GF-D8 (cell line): ENCODE results near the gene DACT2.
"Not testable (repeated sequence)": the region's sequence is repeated elsewhere in the genome, so short reads cannot be mapped to it uniquely, and the experiment has no call there.

ENCODE experiments used
- DNase-seq: peaks from one replicate; lab custom pipeline; 2025; lab: John Stamatoyannopoulos, UW

Gene DACT2, protein sequence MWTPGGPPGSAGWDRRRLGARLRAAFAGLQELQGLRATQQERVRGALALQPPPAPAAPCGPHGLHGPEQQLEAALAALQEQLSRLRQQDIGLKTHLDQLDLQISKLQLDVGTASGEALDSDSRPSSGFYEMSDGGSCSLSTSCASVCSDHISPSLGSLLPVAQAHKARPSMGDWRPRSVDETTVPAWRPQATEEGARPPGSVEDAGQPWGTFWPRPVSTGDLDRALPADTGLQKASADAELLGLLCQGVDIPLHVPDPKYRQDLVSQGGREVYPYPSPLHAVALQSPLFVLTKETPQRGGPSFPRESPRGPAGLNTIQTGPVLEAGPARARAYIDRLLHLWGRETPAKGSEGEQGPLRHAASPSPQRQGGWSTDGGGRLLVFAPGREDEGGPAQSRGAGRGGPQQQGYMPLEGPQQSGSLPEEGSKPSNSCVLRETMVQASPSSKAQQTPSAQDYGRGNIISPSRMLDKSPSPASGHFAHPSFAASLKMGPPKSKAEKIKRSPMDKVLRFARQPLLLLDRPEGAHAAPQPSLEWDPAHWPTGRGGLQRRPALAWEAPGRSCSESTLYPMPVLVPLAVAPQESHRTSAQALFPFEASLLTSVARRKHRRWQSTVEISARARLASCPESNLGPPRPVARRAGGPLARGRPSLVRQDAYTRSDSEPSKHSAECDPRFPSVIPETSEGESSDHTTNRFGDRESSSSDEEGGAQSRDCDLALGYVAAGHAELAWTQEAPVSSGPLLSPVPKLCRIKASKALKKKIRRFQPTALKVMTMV

DNA sequence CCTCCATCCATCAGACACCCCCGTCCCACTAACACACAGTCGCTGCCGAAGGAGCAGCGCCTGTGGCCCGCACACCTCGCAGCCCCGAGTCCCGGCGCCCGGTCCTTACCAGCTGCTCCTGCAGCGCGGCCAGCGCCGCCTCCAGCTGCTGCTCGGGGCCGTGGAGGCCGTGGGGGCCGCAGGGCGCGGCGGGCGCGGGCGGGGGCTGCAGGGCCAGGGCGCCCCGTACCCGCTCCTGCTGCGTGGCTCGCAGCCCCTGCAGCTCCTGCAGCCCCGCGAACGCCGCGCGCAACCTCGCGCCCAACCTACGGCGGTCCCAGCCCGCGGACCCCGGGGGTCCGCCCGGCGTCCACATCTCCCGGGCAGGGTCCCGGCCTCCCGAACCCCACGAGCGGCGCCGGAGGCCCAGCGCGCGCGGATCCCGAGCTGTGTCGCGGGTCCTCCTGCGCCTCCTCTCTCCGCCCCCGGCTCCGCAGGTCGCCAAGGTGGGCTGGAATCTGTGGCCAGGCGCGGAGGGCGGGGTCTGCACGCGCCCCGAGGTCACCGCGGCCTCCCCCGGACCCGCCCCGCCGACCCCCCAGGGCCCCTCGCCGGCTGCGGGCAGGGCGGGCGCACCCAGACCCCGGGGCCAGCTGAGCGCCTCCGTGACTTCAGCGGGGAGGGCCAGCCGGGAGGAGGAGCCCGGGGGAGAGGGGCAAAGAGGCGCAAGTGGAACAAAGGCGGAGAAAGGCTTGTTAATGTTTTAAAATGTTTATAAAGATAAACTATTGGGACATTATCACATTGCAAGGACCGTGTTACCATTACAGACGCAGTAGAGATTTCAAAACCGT is at the start of gene DACT2:
TSS of gene DACT2 (minus strand) at position 499 of the 833 bp plus-strand sequence. CDS start at position 355, 144 bp downstream.
- DNase-seq, result no peak

DNA sequence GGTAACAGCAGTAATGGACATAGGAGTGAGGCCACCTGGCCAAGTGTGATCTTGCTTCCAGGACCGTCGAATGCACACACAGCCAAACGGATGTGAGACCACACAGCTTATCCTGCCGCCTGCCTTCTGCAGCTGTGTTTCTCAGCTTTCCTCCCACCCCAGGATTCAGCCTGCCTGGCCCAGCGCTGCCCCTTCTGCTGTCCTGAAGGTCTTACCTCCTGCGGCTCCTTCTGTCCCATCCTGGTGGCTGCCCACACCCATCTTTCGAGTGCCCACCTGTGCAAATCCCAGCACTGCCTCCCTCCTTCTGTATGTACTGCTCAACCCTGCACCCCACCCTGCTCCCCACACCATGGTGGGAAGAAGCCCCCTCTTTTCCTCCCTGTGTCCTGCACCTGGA is 49.4 kb upstream of the DACT2 start:
- no peak for DNase-seq

DNA sequence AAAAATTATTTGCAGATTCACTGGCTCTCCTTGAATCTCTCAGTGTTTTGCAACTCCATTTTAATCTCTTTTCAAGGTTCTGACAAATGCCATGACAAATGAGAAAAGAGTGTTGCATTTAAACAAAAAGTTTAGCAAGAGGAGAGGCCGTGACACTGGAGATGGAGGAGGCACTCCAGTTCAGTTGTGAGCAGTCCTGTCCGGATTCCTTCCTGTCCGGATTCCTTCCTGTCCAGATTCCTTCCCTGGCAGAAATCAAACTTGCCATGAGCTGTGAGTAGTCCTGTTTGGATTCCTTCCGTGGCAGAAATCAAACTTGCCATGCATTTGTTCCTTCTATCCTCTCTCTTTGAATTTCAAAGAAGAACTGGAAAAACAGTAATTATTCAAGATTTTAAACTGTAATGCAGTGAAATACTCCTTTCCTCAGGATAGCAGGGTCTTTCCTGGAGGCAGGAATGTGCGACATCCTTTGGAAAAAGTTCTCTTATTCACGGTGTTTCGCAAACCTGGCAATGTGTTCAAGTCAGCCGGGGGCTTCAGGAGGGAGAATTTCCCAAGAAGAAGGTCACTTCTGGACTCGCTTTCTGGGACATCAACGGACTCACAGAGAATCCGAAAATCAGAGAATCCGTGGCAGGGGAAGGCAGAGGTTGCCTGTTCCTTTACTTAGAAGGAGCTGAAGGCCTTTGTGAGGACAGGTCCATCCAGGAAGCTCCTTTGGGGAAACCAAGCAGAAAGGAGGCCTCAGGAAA is 48.7 kb upstream of the DACT2 start:
- DNase-seq, result no peak

DNA sequence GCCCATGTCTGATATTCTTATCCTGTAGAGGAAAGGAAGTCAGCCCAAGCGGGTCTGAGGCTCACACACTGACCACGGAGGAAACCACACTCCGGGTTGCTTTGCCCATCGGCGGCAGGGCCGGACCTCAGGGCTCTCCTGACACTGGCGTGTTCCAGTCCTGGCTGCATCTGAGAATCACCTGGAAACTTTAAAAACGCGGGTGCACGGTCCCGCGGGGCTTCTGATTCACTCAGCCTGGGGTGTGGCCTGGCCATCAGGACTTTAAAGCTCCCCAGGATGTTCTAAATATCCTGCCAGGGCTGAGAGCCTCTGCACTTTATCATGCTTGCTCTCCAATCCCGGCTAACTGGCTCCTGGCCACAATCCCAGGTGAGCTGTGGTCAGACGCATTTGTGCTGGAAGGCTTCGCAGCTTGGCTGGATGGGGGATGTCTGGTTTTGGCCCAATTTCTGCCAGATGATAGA is 47.7 kb upstream of the DACT2 start:
- no peak for DNase-seq

DNA sequence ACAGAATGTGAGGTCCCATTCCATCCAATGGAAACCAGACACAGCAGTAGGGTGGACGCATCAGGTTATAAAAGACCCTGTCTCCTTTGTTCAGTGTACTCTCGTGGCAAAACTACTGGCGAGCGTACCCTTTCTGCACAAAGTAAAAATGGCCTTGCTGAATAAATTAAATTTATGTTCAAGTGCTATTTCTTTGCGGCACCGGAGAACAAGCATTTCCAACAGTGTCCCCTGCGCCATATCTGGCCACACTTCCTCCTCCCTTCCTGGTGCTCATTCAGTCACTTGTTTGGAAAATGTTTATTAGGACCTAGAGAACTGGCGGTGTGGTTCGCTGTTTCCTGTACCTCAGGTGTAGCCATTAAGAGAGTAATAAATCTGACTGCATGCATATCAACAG is 46.9 kb upstream of the DACT2 start:
- DNase-seq, result no peak

DNA sequence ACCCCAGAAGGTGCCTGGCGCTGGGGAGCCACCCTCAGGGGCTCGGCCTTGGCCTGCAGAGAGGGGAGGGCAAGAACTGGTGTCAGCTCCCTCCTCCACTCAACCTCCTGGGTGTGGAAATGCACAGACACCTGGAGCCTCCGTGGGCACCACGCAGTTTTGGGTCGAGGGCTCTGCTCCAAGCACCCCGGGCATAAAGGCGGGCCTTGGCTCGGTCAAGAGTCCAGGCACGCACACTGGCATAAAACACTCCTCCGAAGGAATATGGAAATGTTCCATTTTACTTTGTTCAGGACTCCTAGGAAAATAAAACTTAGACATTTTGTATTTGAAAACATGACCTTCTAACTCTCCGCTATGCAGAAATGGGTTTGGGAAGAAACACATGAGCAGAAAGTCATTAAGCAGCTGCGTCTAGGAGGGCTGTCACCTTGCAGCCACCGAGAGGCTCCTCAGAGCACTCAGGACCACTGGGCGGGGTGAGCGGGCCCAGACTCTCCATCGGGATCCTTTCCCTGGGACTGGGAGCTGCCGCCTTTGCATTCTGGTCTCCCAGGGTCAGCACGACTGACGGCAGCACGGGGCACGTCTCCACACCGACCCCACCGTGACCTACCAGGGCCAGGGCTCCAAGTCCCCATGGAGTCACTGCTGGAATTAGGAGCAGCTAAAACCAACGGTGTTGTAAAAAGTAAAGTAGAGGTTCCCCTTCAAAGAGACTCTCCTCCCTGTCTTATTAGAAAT is 46.0 kb upstream of the DACT2 start:
- DNase-seq, result no peak

DNA sequence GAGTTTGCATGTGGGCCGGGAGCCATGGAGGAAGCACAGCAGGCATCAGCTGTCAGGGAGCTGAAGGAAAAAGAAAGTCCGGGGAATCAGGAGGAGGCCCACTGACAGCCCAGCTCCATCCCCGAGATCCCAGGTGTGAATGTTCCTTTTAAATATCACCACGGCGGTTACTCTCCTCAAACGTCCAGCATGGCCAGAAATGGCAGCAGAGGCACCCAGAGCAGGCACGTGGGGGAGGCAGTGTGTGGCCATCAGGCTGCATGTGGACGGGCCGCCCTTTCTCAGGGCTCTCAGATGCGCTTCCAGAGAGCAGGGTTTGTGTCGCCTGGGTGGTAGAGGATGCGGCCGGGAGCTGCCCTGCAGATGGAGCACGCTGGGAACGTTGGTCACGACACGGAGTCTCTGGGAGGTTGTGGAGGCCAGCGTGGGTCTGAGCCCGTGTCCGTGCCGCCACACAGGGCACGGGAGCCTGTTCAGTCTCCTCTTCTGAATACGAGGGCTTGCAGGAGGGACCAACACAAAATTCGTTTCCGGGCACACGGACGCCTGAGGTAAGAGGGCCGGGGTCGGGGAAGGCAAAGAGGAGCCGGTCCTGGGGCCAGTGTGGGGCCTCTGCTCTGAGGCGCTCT is 45.3 kb upstream of the DACT2 start:
- no peak for DNase-seq

DNA sequence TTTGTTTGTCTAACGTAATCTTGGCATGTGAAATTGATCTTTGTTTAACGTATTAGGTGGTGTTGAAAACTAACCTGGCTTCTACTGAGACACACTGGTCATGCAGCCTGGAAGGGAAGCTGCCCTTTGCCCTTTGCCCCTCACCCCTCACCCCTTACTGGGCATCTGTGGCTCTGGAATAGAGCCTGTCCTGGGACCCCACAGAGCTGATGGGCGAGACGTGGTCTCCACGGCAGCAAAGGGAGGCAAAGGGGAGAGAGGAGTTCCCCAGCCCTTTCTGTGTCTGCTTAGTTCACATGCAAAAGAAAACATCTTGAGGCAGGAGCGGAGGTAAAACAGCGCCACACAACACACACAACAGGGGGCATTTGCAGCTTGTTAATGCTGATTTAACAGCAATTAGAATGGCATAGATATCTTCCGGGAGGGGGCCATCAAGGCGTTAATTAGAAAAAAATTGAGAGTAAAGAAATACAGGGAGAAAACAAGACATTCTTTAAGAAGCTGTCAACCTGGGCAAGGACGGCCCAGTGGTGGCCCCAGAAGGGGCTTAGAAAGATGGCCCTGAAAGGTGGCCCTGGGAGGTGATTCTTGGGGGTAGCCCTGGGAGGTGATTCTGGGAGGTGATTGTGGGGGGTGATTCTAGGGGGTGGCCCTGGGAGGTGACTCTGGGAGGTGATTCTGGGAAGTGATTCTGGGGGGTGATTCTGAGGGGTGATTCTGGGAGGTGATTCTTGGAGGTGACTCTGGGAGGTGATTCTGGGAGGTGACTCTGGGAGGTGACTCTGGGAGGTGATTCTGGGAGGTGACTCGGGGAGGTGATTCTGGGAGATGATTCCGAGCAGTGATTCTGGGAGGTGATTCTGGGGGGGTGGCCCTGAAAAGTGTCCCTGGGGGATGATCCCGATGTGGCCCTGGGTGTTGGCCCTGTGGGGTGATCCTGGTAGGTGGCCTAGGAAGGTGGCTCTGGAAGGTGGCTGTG is 44.5 kb upstream of the DACT2 start:
- no peak for DNase-seq

DNA sequence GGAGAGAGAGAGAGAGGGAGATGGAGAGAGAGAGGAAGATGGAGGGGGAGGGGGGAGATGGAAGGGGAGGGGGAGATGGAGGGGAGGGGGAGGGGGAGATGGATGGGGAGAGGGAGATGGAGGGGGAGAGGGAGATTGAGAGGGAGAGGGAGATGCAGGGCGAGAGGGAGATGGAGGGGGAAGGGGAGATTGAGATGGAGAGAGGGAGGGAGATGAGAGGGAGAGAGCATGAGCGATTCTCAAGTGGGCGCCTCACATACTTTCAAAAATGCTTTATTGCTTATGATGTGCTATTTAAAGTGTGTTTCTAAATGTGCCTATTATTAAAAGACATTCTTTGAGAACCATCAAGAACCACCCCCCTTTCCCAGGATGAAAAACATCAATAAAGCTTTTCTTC is 43.7 kb upstream of the DACT2 start:
- DNase-seq, result no peak

DNA sequence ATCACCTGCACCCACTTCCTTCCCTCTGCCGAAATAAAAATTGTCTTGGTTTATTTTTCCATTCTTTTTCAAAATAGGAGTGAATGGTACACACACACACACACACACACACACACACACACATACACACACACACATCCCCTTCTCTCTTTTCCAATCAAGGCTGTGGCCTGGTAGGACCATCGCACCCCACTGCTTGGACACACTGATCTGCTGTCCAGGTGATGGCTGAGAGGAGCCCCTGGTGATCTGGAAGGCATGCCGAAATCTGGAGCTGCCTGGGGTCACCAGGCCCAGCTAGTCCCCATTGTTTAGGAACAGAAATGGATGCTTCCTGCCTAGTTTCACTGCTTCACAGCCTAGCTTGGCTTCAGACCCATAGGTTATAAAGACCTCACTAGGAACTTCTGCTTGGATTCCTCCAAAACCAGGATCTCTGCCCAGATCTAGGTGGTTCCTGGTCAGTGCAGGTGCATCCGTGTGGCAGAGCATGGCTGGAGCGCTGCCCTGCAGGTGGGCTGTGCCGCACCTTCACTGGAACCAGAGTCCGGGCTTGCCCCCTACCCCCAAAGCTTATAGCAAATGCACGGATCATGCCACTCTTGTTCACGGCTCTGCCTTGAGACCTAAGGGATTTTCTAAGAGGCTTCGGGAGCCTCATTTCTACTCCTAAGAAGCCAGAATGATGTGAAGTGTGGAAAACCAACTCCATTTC is 42.9 kb upstream of the DACT2 start:
- DNase-seq, result no peak

DNA sequence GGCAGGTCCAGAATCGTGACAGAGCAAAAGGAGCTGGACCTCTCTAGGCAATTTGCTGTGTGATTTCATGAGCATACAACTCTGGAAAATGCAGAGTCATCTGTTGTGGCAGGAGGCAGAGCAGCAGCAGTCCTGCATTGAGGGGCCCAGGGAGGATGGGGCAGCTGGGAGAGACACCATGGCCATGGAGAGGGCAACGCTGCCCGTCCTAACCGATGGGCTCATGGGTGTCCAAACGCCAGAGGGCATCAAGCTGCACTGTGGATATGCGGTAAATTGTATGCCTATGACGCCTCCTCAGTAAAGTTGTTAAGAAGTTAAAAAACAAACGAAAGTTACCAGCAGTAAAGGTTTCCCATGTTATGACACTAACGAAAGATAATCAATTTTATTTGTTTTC is 42.2 kb upstream of the DACT2 start:
- DNase-seq, result no peak

DNA sequence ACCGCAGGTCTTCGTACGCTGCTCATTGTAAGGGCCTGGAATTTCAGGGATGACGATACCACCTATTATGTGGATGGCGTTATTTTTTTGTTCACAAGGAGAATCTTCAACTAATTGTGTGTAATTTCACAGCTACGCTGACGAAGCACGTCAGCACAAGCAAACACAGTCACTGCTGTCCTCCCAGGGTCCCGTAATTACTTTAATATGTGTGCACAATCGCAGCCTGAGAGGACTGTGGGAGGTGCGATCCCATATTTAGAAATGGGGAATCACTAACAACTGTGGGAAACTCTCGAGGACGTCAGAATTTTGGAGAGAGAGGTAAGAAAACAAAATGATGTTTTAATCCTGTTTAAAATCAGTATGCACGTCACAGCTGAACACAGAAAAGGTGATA is 40.2 kb upstream of the DACT2 start:
- DNase-seq, result no peak

DNA sequence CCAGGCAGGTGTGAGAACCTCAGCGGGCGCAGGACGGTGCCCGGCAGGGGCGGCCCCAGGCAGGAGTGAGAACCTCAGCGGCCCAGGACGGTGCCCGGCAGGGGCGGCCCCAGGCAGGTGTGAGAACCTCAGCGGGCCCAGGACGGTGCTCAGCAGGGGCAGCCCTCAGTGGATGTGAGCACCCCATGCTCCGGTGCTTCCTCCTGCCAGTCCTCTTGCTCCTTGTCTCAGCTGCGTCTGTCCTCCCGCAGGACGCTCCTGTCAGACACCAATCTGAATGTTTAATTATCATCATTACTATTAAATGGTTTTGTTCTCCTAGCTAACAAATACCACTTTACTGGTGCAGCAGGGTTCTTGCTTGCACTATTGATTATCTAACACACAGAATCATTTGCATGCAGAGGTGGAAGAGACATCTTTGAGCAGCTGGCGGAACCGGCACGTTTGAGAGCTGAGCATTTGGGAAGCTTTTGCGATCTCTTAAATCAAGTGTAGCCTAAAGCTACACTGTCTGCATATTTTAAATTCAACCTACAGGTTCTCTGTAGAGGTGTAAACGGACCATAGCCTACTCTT is 39.4 kb upstream of the DACT2 start:
- DNase-seq, result no peak

DNA sequence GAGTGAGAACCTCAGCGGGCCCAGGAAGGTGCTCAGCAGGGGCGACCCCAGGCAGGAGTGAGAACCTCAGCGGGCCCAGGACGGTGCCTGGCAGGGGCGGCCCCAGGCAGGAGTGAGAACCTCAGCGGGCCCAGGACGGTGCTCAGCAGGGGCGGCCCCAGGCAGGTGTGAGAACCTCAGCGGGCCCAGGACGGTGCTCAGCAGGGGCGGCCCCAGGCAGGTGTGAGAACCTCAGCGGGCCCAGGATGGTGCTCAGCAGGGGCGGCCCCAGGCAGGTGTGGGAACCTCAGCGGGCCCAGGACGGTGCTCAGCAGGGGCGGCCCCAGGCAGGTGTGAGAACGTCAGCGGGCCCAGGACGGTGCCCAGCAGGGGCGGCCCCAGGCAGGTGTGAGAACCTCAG is 37.3 kb upstream of the DACT2 start:
- DNase-seq, result not testable (repeated sequence)

DNA sequence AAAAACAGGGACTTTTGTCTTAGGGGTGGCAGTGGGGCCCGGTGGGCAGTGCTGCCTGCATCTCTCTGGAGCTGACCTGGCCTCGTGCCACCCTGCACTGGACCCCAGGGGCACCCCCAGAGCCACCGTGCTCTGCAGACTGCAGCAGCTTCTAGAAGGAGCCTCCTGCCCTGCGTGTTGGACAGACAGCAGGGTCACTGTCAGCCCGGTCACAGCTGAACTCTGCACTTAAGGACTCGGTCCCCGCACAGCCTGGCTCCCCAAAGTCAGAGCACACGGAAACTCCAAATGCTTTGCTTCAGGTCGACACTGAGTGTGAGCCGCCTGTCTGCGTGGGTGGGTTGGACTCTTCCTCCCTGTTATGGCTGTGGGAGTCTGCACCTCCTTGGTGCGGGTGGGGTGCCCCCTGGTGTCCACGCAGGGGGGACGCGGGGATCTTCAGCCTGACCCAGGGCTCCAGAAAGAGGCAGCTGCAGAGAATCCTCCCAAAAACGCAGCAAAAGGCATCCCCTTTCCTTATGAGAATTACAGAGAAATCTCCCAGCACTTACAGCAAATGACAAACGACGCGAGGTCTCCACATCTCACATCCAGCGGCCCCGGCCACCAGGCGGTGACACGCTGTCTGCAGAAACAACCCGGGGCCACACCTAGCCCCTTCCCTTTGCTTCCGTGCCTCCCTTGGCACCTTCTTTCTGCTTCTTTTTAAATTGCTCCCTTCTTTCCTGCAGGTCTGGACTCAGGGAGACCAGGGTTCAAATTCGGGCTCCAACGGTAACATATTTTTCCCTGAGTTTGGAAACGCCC is 36.3 kb upstream of the DACT2 start:
- DNase-seq, result no peak

DNA sequence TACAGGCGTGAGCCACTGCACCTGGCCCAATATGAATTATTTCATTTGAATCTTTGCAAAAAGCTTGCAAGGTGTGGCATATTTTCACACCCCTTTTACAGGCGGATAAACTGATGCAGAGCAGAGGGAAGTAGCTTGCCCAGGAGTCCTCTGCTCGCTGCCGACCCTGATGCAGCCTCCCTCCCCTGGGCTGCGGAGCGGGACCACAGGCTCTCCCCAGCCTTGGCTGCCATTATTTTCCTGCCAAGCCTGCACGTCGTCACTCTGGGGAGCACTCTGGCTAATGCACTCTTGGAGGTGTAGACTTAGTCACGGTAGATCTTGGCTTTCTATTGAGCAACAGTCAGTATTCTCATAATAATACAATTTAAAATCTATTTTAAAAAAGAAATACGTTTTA is 34.8 kb upstream of the DACT2 start:
- DNase-seq, result no peak

DNA sequence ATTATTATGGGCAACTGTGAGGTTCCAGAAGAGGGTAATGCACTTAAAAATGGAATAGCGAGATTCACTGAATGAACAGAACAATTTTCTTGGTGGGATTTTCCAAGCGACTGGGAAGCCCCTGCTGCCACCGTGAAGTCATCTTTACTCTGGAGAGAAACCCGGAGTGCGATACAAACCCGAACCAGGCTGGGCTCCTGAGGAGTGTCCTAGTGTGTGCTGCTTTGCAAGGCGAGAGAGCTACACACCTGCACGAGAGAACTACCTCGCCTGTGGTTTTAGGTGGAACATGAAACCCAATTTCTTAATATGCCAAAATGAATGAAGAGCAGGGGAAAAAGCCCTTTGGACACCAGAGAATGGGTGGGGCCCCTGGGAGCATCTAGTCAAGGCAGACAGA is 33.5 kb upstream of the DACT2 start:
- no peak for DNase-seq
